Measurements from ENCODE around the gene GGPS1. TPM values are rescaled to one million over a fixed set of nuclear protein-coding genes. Genes with fewer than 3 reads are reported as not detected.

The GGPS1 gene
- total RNA-seq, 1 experiment from 2014 or later: 17.4 TPM

- Histone ChIP-seq H3K4me2 (ENCODE audit: low read length) (no peak overlapping the region), H3K9me3 (ENCODE audit: low read length) (no peaks in the 10 kb centered on the region), H3K27ac (ENCODE audit: low read length) (no peak overlapping the region), H3K4me3 (ENCODE audit: low read length) (no peak overlapping the region), H3K79me2 (ENCODE audit: low read length) (peaks cover 78% of the 10 kb centered on the region), H3K9me2 (replicated peaks; ENCODE audit: low read length) (no peaks in the 10 kb centered on the region), H3K27me3 (ENCODE audit: low read length) (no peaks in the 10 kb centered on the region), H4K20me1 (ENCODE audit: low read length) (no peaks in the 10 kb centered on the region), H3K9ac (ENCODE audit: low read length) (no peak overlapping the region), H3F3A (ENCODE audit: low read length, unreplicated experiment) (no peaks in the 10 kb centered on the region), H3K36me3 (ENCODE audit: low read depth, low read length) (peaks cover 4% of the 10 kb centered on the region), H2AFZ (ENCODE audit: low read length) (no peak overlapping the region), H3K4me1 (ENCODE audit: insufficient read depth, low read length) (peaks cover 8% of the 10 kb centered on the region)
- TF ChIP-seq EZH2phosphoT487 (IDR thresholded peaks at IDR 0.05; ENCODE audit: borderline replicate concordance, low read length) (no peak), CTCF (conservative IDR thresholded peaks at IDR 0.05; ENCODE audit: low read depth, low read length) (no peak), EZH2 (IDR thresholded peaks at IDR 0.05; ENCODE audit: low read length, unreplicated experiment) (no peak)
- BruUV-seq (replicated peaks): no TSS peak
- DNase-seq: no peak
- POLR2A ChIA-PET (ENCODE audit: unreplicated experiment): no interaction called here
- intact Hi-C loops (cut with micrococcal nuclease): no loop called here
- CTCF ChIA-PET: no interaction called here
- no peak for ATAC-seq
Measured at GRCh38 chr1:235298758-235299157, 29.6 kb upstream of the GGPS1 start.

- intact Hi-C loops (cut with micrococcal nuclease): no loop called here
- ChIA-PET POLR2A (ENCODE audit: unreplicated experiment) (no interaction called here), CTCF (no interaction called here)
Measured at GRCh38 chr1:235299169-235299858, 29.1 kb upstream of the GGPS1 start.

More at GRCh38 chr1:235299169-235299858, 29.1 kb upstream of the GGPS1 start:
- H3K79me2 ChIP-seq (ENCODE audit: low read length): peaks cover 79% of the 10 kb centered on the region
- peaks cover 8% of the 10 kb centered on the region for H3K4me1 ChIP-seq (ENCODE audit: insufficient read depth, low read length)
- H3K36me3 ChIP-seq (ENCODE audit: low read depth, low read length): peaks cover 4% of the 10 kb centered on the region
- H3F3A ChIP-seq (ENCODE audit: low read length, unreplicated experiment): no peaks in the 10 kb centered on the region
- ATAC-seq (no peak), DNase-seq (no peak)
- no peaks in the 10 kb centered on the region for H3K9me3 ChIP-seq (ENCODE audit: low read length)
- H3K4me2 ChIP-seq (ENCODE audit: low read length): no peak overlapping the region
- no peaks in the 10 kb centered on the region for H3K9me2 ChIP-seq (replicated peaks; ENCODE audit: low read length)
- H4K20me1 ChIP-seq (ENCODE audit: low read length): no peaks in the 10 kb centered on the region
- no TSS peak for BruUV-seq (replicated peaks)
- H3K27me3 ChIP-seq (ENCODE audit: low read length): no peaks in the 10 kb centered on the region
- H3K9ac ChIP-seq (ENCODE audit: low read length): no peak overlapping the region
- TF ChIP-seq EZH2phosphoT487 (IDR thresholded peaks at IDR 0.05; ENCODE audit: borderline replicate concordance, low read length) (no peak), EZH2 (IDR thresholded peaks at IDR 0.05; ENCODE audit: low read length, unreplicated experiment) (no peak), CTCF (conservative IDR thresholded peaks at IDR 0.05; ENCODE audit: low read depth, low read length) (no peak)
- H3K4me3 ChIP-seq (ENCODE audit: low read length): no peak overlapping the region
- no peak overlapping the region for H2AFZ ChIP-seq (ENCODE audit: low read length)
- no peak overlapping the region for H3K27ac ChIP-seq (ENCODE audit: low read length)
